ENCODE measurements around the gene GPI. TPM values are rescaled to one million over a fixed set of nuclear protein-coding genes. Genes with fewer than 3 reads are reported as not detected.

Gene GPI
- polyA plus RNA-seq, 1 donor (not counting 4 experiments of a cell fraction or from before 2014, with no cell fraction given) = 123 TPM

DNA sequence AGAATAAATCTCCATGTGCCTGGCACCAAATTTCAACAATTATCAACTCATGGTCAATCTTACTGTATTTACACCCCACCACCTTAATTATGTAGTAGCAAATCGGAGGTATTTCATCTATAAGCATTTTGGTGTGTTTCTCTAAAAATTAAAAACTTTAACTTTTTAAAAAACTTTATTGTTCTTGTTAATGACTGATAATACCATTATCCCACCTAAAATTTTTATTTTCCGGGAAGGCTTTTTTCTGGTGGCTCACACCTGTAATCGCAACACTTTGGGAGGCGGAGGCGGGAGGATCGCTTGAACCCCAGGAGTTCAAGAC, 38.8 kb downstream of the GPI start:
- TF ChIP-seq EZH2 (IDR thresholded peaks at IDR 0.05; ENCODE audit: low read length) = no peak
- TF ChIP-seq, protein P1, sequence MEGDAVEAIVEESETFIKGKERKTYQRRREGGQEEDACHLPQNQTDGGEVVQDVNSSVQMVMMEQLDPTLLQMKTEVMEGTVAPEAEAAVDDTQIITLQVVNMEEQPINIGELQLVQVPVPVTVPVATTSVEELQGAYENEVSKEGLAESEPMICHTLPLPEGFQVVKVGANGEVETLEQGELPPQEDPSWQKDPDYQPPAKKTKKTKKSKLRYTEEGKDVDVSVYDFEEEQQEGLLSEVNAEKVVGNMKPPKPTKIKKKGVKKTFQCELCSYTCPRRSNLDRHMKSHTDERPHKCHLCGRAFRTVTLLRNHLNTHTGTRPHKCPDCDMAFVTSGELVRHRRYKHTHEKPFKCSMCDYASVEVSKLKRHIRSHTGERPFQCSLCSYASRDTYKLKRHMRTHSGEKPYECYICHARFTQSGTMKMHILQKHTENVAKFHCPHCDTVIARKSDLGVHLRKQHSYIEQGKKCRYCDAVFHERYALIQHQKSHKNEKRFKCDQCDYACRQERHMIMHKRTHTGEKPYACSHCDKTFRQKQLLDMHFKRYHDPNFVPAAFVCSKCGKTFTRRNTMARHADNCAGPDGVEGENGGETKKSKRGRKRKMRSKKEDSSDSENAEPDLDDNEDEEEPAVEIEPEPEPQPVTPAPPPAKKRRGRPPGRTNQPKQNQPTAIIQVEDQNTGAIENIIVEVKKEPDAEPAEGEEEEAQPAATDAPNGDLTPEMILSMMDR (optimal IDR thresholded peaks at IDR 0.05 in 1 of 3, IDR thresholded peaks at IDR 0.05 in 1 of 3, conservative IDR thresholded peaks at IDR 0.05 in 1 of 3; ENCODE audit: extremely low read depth in 1 of 3, insufficient read depth in 2 of 3, low read length in 3 of 3) = no peak
- H3K9me1 ChIP-seq (ENCODE audit: control insufficient read depth, extremely low read depth, insufficient read depth, low read length) = no peaks in the 10 kb centered on the region
- H3K79me2 ChIP-seq (ENCODE audit: control insufficient read depth, insufficient read depth, low read length) = peaks cover 18% of the 10 kb centered on the region
- peak overlapping the region; percentile 74 for H3K4me2 ChIP-seq (ENCODE audit: control insufficient read depth, extremely low read depth, insufficient read depth, low read depth, low read length)
- H3K27me3 ChIP-seq (ENCODE audit: control insufficient read depth, extremely low read depth, insufficient read depth, low read length) = no peaks in the 10 kb centered on the region
- peaks cover 8 to 16% of the 10 kb centered on the region in 2 experiments for H3K36me3 ChIP-seq (ENCODE audit: control insufficient read depth in 2 of 2, extremely low read depth in 1 of 2, insufficient read depth in 2 of 2, low read length in 2 of 2)
- no peaks in the 10 kb centered on the region for H3K9me3 ChIP-seq (ENCODE audit: control insufficient read depth, low read depth, low read length)
- H4K20me1 ChIP-seq (ENCODE audit: control insufficient read depth, extremely low read depth, insufficient read depth, low read length) = no peaks in the 10 kb centered on the region
- dilution Hi-C loops (cut with MboI; ENCODE audit: extremely low pct_ligation_motif_present, low sequenced_read_pairs) = no loop called here
- H3K4me1 ChIP-seq (ENCODE audit: control insufficient read depth, extremely low read depth, insufficient read depth, low read length) = peaks cover 3% of the 10 kb centered on the region
- H2AFZ ChIP-seq (ENCODE audit: control insufficient read depth, low read length) = peak overlapping the region; percentile 98
- FAIRE-seq = no peak
- peak overlapping the region; percentile 94 for H3K9ac ChIP-seq (ENCODE audit: control insufficient read depth, extremely low read depth, insufficient read depth, low read length)
- H3K4me3 ChIP-seq (ENCODE audit: control insufficient read depth in 2 of 3, extremely low read depth in 1 of 3, insufficient read depth in 2 of 3, low read depth in 1 of 3, low read length in 3 of 3) = peak overlapping the region; percentile 69 to 86 (median 83)
- H3K27ac ChIP-seq (ENCODE audit: control insufficient read depth, insufficient read depth, low read length) = peak overlapping the region; percentile 83
- DNase-seq (ENCODE audit: low read depth, low spot score) = no peak

DNA sequence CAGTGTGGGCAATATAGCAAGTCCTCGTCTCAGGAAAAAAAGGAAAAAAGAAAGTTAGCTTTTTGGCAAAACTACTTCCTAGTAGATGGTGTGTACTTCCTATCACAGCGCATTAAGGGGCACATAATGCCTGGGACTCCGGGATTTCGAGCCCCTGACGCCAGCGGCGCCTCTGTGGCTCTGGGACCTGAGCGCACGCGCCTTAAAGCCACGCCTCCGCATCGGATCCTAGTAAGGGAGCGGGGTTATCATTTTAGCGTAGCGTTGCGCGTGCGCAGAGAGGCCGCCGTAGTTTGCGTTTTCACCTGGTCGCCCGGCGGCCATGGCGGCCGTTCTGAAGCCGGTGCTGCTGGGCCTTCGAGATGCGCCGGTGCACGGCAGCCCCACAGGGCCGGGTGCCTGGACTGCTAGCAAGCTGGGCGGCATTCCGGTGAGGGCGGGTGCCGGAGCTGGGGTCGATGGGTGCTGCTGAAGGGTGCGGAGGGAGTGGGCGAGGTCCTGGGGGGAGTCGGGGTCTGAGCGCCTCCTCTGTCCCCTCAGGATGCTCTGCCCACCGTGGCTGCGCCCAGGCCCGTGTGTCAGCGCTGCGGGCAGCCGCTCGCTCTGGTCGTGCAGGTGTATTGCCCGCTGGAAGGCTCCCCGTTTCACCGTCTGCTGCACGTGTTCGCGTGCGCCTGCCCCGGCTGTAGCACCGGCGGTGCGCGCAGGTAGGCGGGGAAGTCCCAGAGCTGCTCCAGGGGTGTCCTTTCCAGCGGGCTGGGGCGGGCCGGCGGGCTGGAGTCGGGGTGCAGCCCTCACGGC, 39.3 kb downstream of the GPI start, which contains the start of gene PDCD2L:
TSS of gene PDCD2L (plus strand) at position 291 of the 801 bp plus-strand sequence. CDS start at position 323, 32 bp downstream.
- DNase-seq (ENCODE audit: low read depth, low spot score) (peak; percentile 17), FAIRE-seq (peak; percentile 53)
- H3K27me3 ChIP-seq (ENCODE audit: control insufficient read depth, extremely low read depth, insufficient read depth, low read length) = no peaks in the 10 kb centered on the region
- peaks cover 18% of the 10 kb centered on the region for H3K79me2 ChIP-seq (ENCODE audit: control insufficient read depth, insufficient read depth, low read length)
- peak within 1 kb of the TSS; percentile 94 for H3K9ac ChIP-seq (ENCODE audit: control insufficient read depth, extremely low read depth, insufficient read depth, low read length)
- dilution Hi-C loops (cut with MboI; ENCODE audit: extremely low pct_ligation_motif_present, low sequenced_read_pairs) = no loop called here
- peak within 1 kb of the TSS; percentile 74 for H3K4me2 ChIP-seq (ENCODE audit: control insufficient read depth, extremely low read depth, insufficient read depth, low read depth, low read length)
- H3K4me3 ChIP-seq (ENCODE audit: control insufficient read depth in 2 of 3, extremely low read depth in 1 of 3, insufficient read depth in 2 of 3, low read depth in 1 of 3, low read length in 3 of 3) = peak within 1 kb of the TSS; percentile 69 to 86 (median 83)
- H3K9me3 ChIP-seq (ENCODE audit: control insufficient read depth, low read depth, low read length) = no peaks in the 10 kb centered on the region
- H3K4me1 ChIP-seq (ENCODE audit: control insufficient read depth, extremely low read depth, insufficient read depth, low read length) = peaks cover 3% of the 10 kb centered on the region
- H2AFZ ChIP-seq (ENCODE audit: control insufficient read depth, low read length) = peak within 1 kb of the TSS; percentile 98
- H4K20me1 ChIP-seq (ENCODE audit: control insufficient read depth, extremely low read depth, insufficient read depth, low read length) = no peaks in the 10 kb centered on the region
- no peak for TF ChIP-seq EZH2 (IDR thresholded peaks at IDR 0.05; ENCODE audit: low read length)
- TF ChIP-seq, protein P1 (optimal IDR thresholded peaks at IDR 0.05 in 1 of 3, IDR thresholded peaks at IDR 0.05 in 1 of 3, conservative IDR thresholded peaks at IDR 0.05 in 1 of 3; ENCODE audit: extremely low read depth in 1 of 3, insufficient read depth in 2 of 3, low read length in 3 of 3) = no peak
- no peaks in the 10 kb centered on the region for H3K9me1 ChIP-seq (ENCODE audit: control insufficient read depth, extremely low read depth, insufficient read depth, low read length)
- H3K27ac ChIP-seq (ENCODE audit: control insufficient read depth, insufficient read depth, low read length) = peak within 1 kb of the TSS; percentile 83
- peaks cover 7 to 16% of the 10 kb centered on the region in 2 experiments for H3K36me3 ChIP-seq (ENCODE audit: control insufficient read depth in 2 of 2, extremely low read depth in 1 of 2, insufficient read depth in 2 of 2, low read length in 2 of 2)
